GM23248 (cell line): ENCODE data around the gene NUDT2.

Source experiments
- EZH2 ChIP-seq: fragments of 200-600 bp; sonication (generic); IDR thresholded peaks from 2 replicates; pipeline ENCODE4 v1.6.1; 2018; ENCODE audit warnings: antibody characterized with exemption, mild to moderate bottlenecking; ENCODE audit not compliant: insufficient read depth, poor library complexity, severe bottlenecking
- EZH2phosphoT487 ChIP-seq: fragments of 200-600 bp; sonication (generic); IDR thresholded peaks from 2 replicates; pipeline ENCODE4 v1.6.1; 2018; ENCODE audit warnings: antibody characterized with exemption, moderate library complexity, mild to moderate bottlenecking, low read depth; ENCODE audit not compliant: insufficient read depth

DNA sequence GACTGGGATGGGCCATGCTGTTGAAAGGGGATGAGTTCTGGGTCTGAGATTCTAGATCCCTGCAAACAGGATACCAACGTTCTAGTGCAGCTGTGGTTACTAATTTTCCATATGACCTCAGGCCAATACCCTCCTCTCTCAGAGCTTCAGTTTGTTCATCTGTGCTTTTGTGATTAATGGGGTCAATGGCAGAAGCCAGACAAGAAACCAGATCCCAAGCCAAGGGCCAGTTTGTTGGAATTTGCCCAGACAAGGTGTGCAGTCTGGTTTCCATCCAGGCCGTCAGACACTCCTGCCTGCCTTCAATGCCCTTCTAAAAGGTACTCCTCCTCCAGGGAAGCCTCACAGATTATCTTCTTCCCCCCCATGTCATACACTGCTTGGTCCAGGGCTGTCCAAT is 35.9 kb downstream of the NUDT2 start:
- no peak for TF ChIP-seq EZH2
- TF ChIP-seq EZH2phosphoT487: no peak
